HG03565 (cell line): ENCODE data around the gene PRDM16.

Source experiments
- ATAC-seq: cut with Tn5 transposase; IDR thresholded peaks from one replicate; pipeline ENCODE4 v1.9.1; 2021; ENCODE audit warnings: mild to moderate bottlenecking, moderate library complexity; ENCODE audit not compliant: unreplicated experiment

Gene PRDM16

GRCh38 chr1:3068564-3069431 is at the start of gene PRDM16:
PRDM16 (plus strand) TSS chr1:3069203; CDS start chr1:3069260, 57 bp downstream.
- no peak for ATAC-seq

DNA sequence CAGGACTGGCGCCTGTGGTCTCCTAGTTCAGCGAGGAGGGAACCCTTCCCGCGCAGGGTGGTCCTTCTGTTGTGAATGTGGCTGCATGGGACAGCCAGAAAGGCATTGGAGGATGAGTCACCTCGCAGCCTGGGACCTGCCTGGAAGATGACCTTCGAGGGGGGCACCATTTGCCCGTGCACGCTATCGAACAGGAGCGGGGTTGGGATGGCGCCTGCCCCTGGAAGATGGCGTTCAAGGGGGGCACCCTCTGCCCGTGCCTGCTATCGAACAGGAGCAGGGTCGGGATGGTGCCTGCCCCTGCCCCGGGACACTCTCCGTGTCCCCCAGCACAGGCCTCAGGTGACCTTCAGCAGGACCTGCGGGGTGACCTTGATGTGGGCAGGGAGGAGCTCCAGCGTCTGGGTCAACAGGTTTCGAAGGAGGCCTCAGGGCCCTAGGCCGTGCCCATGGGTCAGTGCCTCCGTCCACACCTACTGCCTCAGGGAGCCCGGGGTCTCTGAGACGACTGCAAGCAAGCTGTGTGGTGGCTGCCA is 49.4 kb upstream of the PRDM16 start:
- ATAC-seq: no peak

- ATAC-seq: no peak
These were observed 48.6 kb upstream of the PRDM16 start for GRCh38 chr1:3020263-3020909.

- no peak for ATAC-seq
These were observed 47.8 kb upstream of the PRDM16 start, which contains the start of gene ACTRT2 for GRCh38 chr1:3021233-3021671. ACTRT2 (plus strand) TSS chr1:3021467; CDS start chr1:3021687, 220 bp downstream.

DNA sequence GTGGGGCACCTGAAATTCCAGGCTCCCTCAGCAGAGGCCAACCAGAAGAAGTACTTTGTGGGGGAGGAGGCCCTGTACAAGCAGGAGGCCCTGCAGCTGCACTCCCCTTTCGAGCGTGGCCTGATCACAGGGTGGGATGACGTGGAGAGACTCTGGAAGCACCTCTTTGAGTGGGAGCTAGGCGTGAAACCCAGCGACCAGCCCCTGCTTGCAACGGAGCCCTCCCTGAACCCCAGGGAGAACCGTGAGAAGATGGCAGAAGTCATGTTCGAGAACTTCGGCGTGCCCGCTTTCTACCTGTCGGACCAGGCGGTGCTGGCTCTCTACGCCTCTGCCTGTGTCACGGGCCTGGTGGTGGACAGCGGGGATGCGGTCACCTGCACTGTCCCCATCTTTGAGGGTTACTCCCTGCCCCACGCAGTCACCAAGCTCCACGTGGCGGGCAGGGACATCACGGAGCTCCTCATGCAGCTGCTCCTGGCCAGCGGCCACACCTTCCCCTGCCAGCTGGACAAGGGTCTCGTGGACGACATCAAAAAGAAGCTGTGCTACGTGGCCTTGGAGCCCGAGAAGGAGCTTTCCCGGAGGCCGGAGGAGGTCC is 47.1 kb upstream of the PRDM16 start:
- no peak for ATAC-seq

GRCh38 chr1:3022511-3022973 is 46.5 kb upstream of the PRDM16 start:
- ATAC-seq: no peak

DNA sequence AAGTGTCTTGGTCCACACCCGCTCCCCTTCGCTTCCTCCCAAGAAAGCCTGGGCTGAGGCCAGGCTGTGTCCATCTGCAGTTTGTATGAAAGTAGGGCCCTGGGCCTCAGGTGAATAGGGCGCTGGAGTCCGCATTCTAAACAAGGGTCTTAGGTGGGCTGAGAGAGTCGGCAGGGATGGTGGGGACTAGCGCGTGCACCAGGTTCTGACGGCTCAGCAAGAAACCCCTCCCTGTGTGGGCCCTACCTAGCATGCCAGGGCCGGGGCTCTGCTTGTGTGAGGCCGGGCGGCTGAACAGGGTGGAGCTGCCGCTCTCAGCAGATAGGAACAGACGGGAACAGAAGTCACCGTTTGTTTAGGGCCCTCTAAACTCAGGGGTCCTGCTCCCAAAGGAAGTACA is 46.0 kb upstream of the PRDM16 start:
- no peak for ATAC-seq

GRCh38 chr1:3024019-3024418 is 45.0 kb upstream of the PRDM16 start:
- ATAC-seq: no peak

DNA sequence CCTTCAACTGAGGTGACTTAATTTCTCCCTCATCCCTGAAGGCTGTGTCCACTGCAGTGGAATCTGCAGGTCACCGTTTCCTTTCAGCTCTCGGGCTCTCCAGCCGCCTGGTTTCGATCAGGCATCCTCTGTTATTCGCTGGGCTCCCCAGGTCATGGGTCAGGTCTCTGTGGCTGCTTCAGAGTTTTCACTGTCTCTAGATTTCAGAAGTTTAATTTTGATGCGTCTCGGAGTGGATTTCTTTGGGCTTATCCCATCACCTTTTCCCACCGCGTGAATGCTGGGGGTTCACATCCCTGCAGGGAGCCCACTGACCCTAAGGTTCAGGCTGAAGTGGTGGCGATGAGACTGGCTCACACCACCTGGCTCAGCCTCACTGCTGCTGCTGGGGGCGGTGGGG is 44.4 kb upstream of the PRDM16 start:
- ATAC-seq: no peak

DNA sequence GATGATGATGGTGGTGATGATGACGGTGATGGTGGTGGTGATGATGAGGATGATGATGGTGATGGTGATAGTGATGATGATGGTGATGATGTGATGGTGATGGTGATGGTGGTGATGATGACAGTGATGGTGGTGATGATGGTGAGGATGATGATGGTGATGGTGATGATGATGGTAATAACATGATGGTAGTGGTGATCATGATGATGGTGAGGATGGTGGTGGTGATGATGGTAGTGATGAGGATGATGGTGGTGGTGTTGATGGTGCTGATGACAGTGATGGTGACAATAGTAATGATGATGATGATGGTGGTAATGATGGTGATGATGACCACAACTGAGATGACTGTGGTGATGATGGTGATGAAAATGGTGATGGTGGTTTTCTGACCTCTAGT is 42.9 kb upstream of the PRDM16 start:
- ATAC-seq: no peak

DNA sequence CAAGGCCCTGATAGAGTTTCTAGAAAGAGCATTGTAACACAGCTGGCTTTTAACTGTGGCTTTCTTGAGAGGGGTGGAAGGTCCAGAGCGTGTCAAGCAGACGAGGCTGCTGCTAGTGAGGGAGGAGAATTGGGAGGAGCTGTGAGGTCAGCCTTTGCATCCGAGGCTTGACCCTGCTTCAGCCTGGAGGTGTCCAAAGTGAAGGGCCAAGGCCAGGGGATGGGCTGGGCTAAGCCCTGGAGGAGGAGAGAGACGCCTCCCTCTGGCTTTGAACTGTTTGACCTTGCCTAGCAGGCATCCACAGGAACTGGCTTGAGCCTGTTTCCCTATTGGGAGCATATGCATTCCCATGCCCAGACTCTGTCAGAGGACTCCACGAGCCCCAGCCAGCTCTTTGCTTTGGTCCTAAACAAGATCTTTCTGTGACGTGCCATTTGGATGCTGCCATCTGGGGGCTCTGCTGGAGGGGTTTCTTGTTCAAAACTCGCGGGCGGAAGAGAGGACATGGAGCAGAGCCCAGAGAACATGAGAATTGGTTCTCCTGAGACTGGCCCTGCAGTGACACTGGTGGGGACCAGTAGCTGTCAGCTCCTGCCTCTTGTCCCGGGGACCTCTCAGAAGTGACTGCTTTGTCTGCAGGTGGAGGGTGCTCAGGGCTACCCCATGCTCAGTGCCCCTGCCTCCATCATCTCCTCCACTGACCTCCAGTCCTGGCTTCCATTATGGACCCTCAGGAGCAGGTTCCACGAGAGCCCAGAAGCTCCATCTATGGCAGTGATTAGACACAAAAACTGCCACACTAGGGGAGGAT is 42.2 kb upstream of the PRDM16 start:
- ATAC-seq: no peak

DNA sequence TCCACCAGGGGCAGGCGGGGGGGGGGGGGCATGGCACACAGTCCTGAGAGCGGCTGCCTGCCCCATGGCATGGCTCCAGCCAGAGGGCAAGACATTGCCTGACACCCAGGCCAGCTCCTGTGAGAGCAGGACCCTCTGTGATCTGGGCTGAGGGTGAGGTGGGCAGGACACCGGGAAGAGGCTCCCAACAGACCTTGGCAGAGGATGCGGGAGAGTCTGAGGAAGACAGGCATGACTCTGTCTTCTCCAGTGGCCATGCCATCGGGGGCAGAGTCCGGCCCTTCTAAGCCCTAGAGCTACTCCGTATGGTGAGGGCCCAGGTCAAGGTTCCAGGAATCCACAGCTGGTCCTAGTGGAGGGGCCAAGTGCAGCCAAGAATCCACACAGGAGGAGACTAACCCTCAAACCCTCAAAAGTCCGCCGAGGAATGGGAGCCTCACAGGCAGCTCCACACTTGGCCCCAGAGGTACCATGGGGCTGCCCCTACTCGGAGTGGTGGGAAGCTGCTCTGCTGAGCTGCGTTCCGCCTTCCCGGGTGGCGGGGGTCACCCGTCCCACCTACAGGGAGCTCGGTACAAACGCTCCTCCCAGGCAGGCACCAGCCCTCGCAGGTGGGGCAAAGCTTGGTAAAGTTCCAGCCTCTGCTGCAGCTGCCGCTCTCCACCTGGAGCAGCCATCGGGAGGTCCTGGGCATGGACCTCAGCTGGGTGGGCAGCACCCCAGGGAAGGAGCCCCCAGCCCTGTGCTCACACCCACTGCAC is 41.2 kb upstream of the PRDM16 start:
- no peak for ATAC-seq

DNA sequence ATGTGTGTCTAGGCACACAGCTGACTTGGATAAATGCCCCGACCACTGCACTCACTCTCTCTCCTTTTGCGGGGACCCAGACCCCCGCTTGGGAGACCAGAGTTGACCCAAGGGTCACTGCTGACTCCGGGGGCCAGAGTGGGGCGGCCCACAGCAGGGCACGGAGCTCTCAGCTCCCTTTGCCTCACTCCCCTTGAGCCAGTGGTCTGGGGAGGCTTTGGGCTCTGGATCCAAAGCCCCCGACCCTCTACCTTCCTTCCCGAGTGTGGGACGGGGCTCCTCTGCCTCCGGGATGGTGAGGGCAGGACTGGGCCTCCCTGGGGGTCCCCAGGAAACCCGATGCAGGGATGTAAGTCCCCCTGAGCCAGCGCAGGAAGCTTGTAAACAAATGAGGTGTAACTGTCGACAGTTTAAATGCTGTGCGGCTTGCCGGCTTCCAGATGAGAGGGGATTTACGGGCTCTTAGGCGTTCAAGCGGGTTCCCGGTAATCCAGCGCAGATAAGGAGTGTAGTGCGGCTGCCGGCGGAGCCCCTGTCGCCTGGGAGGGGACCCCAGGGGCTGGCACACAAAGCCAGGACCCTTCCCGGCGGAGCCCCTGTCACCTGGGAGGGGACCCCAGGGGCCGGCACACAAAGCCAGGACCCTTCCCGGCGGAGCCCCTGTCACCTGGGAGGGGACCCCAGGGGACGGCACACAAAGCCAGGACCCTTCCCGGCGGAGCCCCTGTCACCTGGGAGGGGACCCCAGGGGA is 40.3 kb upstream of the PRDM16 start:
- no peak for ATAC-seq

DNA sequence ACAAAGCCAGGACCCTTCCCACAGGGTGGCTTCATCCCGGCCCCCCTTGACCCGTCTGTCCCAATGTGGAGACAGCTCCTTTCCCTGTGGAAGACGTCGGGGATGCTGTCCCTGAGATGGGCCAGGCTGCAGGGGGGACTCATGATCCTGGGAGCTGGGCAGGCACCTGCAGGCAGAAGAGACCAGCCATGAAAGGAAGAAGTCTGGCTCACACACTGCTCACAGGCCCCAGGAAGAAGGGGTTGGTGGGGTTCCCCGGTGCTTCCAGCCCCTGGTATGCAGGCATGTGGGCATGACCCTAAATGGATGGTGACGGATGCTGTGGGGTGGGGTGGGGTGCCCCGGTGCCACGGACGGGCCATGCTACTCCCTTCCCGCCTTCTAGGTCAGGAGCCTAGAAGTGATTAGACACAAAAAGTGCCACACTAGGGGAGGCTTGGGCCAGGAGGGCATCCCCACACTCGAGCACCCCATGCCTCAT is 39.5 kb upstream of the PRDM16 start:
- no peak for ATAC-seq

- ATAC-seq: no peak
These were observed 38.9 kb upstream of the PRDM16 start for GRCh38 chr1:3029991-3030662.

- no peak for ATAC-seq
These were observed 38.2 kb upstream of the PRDM16 start for GRCh38 chr1:3030663-3031381.

DNA sequence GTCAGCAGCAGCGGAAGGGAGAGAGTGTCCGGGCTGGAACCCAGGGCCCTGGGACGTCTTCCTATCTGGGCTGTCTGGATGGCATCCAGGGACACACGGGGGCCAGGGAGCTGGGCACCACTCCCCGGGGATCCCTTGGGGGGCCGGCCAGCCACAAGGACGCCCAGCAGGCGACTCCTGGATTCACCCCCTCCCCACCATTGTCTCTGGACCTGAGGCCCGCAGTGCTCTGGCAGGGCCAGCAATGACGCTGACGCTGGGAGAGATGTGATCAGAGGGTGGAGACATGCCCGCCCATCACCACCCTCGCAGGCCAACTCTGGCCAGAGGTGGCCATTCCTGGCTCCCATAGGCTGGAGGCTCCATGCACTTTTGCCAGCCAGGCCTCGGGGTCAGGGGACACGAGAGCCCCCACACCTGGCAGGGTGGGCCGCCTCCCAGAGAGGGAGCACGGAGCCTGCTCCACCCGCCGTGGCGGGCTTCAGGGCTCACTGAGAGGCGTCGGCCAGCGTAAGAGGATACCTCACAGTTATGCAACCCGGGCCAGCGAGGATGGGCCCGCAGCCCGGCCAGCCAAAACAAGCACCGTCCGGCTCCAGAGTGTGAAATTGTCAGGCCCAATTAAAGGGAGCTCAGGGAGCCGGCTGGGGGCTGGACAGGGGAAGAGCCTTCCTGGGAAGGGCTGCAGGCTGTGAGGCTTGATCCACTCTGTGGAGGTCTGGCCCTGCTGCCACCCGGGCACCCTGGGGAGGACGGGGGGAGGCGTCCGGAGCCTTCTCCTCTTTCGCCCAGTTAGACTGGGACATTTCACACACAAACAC is 37.4 kb upstream of the PRDM16 start:
- ATAC-seq: no peak
